ENCODE data around the gene MSRB3. TPM values are rescaled to one million over a fixed set of nuclear protein-coding genes. Genes with fewer than 3 reads are reported as not detected.

The MSRB3 gene
- total and polyA plus RNA-seq, 2 donors (not counting 3 experiments of a cell fraction or from before 2014, with no cell fraction given) = 20.0 to 59.3 TPM

GRCh38 chr12:65496617-65497016 is 218.1 kb downstream of the MSRB3 start:
- no peaks in the 10 kb centered on the region for H3K79me2 ChIP-seq (ENCODE audit: control insufficient read depth, insufficient read depth, low read length)
- POLR2A ChIA-PET = no interaction called here
- intact Hi-C loops (cut with micrococcal nuclease) (no loop called here), dilution Hi-C loops (cut with MboI; ENCODE audit: extremely low pct_ligation_motif_present, low sequenced_read_pairs) (no loop called here)
- no peaks in the 10 kb centered on the region for H4K20me1 ChIP-seq (replicated peaks; ENCODE audit: control insufficient read depth, extremely low read depth, insufficient read depth, low read length)
- DNase-seq (ENCODE audit: low read depth, low spot score) (no peak), FAIRE-seq (no peak)
- no peaks in the 10 kb centered on the region for H3K27me3 ChIP-seq (ENCODE audit: control insufficient read depth in 2 of 2, insufficient read depth in 2 of 2, low read length in 2 of 2)
- CTCF ChIA-PET = interaction anchor here (1.4 kb wide), 1 partner anchor 106 kb away, joined by 6 read pairs; no protein-coding TSS in a partner anchor
- no peak overlapping the region for H3K27ac ChIP-seq (ENCODE audit: insufficient read depth, low read depth, low read length)
- no peaks in the 10 kb centered on the region for H3K36me3 ChIP-seq (ENCODE audit: control insufficient read depth in 2 of 2, extremely low read depth in 1 of 2, insufficient read depth in 2 of 2, low read length in 2 of 2)
- H2AFZ ChIP-seq (ENCODE audit: low read depth, low read length) = no peak overlapping the region
- no peak overlapping the region for H3K4me2 ChIP-seq (ENCODE audit: insufficient read depth, low read length)
- no peak overlapping the region for H3K9ac ChIP-seq (replicated peaks; ENCODE audit: extremely low read depth, insufficient read depth, low read length)
- H3K9me1 ChIP-seq (replicated peaks; ENCODE audit: control insufficient read depth, extremely low read depth, insufficient read depth, low read length) = no peaks in the 10 kb centered on the region
- no peaks in the 10 kb centered on the region for H3K9me3 ChIP-seq (replicated peaks; ENCODE audit: control insufficient read depth, insufficient read depth, low read length)
- no TSS peak for BruUV-seq (replicated peaks)
- no peak overlapping the region for H3K4me3 ChIP-seq (replicated peaks in 1 of 3; ENCODE audit: insufficient read depth in 1 of 3, low read depth in 1 of 3, low read length in 3 of 3)
- TF ChIP-seq MAX (IDR thresholded peaks at IDR 0.05; ENCODE audit: insufficient read depth, insufficient read length) = no peak
- TF ChIP-seq MYC (IDR thresholded peaks at IDR 0.05; ENCODE audit: low read depth, low read length) = no peak
- TF ChIP-seq CTCF (IDR thresholded peaks at IDR 0.05; ENCODE audit: extremely low read depth in 1 of 2, insufficient read depth in 1 of 2, low read depth in 1 of 2, low read length in 2 of 2) = no peak
- TF ChIP-seq JUN (IDR thresholded peaks at IDR 0.05; ENCODE audit: borderline replicate concordance, insufficient read depth, insufficient read length, low read depth) = no peak
- TF ChIP-seq GATA2 (IDR thresholded peaks at IDR 0.05; ENCODE audit: insufficient read depth, insufficient read length, low read depth, low read length) = no peak
- no peak for TF ChIP-seq FOS (IDR thresholded peaks at IDR 0.05; ENCODE audit: borderline replicate concordance, insufficient read depth, low read length)
- TF ChIP-seq POLR2A (IDR thresholded peaks at IDR 0.05; ENCODE audit: low read depth, low read length) = no peak
- no peak for TF ChIP-seq EZH2 (IDR thresholded peaks at IDR 0.05; ENCODE audit: borderline replicate concordance, low read depth, low read length, severe bottlenecking)
- TF ChIP-seq POLR2AphosphoS5 (IDR thresholded peaks at IDR 0.05; ENCODE audit: insufficient read depth, low read depth, low read length) = no peak
- peaks cover 11% of the 10 kb centered on the region for H3K4me1 ChIP-seq (ENCODE audit: control insufficient read depth, extremely low read depth, insufficient read depth, low read length)
